Spleen (tissue), 11 donors: ENCODE results near the gene CDC6. TPM values are rescaled to one million over a fixed set of nuclear protein-coding genes. Genes with fewer than 3 reads are reported as not detected.
A peak's percentile ranks its signal among the peaks of the same experiment; 100 is the strongest.

Experiments used
- DNase-seq: peaks from one replicate; pipeline ENCODE4 v3.0.0-alpha.2; 2020
- H3K27ac ChIP-seq, 8 donors: fragments of 200-600 bp; sonication (generic) in 7 of 8; 1 replicate in 4 of 8; 2 replicates in 4 of 8; pipeline versions ENCODE4 v1.5.0 to v1.8.0; 2016 to 2021; ENCODE audit warnings: inconsistent platforms in 4 of 8, mild to moderate bottlenecking in 4 of 8, moderate library complexity in 1 of 8
- H3K27me3 ChIP-seq, 7 donors: fragments of 200-600 bp; sonication (generic) in 6 of 7; replicated peaks in 1 of 7; 1 replicate in 4 of 7; 2 replicates in 3 of 7; pipeline versions ENCODE4 v1.5.0 to v1.8.0; 2016 to 2021; ENCODE audit warnings: inconsistent platforms in 3 of 7, mild to moderate bottlenecking in 1 of 7
- H3K36me3 ChIP-seq, 6 donors: fragments of 200-600 bp; sonication (generic) in 5 of 6; 1 replicate in 4 of 6; 2 replicates in 2 of 6; pipeline versions ENCODE4 v1.5.0 to v1.8.0; 2016 to 2021; ENCODE audit warnings: inconsistent platforms in 2 of 6
- H3K4me1 ChIP-seq, 6 donors: fragments of 200-600 bp; sonication (generic) in 5 of 6; 1 replicate in 3 of 6; 2 replicates in 3 of 6; pipeline versions ENCODE4 v1.5.0 to v1.8.0; 2016 to 2021; ENCODE audit warnings: inconsistent platforms in 3 of 6
- H3K4me3 ChIP-seq, 8 donors: fragments of 200-600 bp; sonication (generic) in 7 of 8; 1 replicate in 4 of 8; 2 replicates in 4 of 8; pipeline versions ENCODE4 v1.5.0 to v1.8.0; 2016 to 2021; ENCODE audit warnings: inconsistent platforms in 4 of 8, mild to moderate bottlenecking in 4 of 8, moderate library complexity in 2 of 8
- H3K9me3 ChIP-seq, 8 donors: fragments of 200-600 bp; sonication (generic) in 7 of 8; 1 replicate in 4 of 8; 2 replicates in 4 of 8; pipeline versions ENCODE4 v1.5.0 to v1.8.0; 2016 to 2021; ENCODE audit warnings: inconsistent platforms in 4 of 8
- CTCF ChIP-seq, 11 experiments: fragments of 200-600 bp in 7 of 11; fragments of 450-650 bp in 4 of 11; sonication (generic) in 4 of 11; IDR thresholded peaks in 8 of 11; conservative IDR thresholded peaks in 3 of 11; 1 replicate in 7 of 11; 2 replicates in 4 of 11; pipeline versions ENCODE4 v1.4.0 to v1.8.0; 2016 to 2021; ENCODE audit warnings: antibody characterized with exemption in 11 of 11, inconsistent platforms in 4 of 11, mild to moderate bottlenecking in 1 of 11
- POLR2A ChIP-seq, 3 donors: fragments of 450-650 bp; IDR thresholded peaks; one replicate each; pipeline ENCODE4 v1.5.1; 2017; ENCODE audit warnings: antibody characterized with exemption in 3 of 3, mild to moderate bottlenecking in 1 of 3
- POLR2AphosphoS5 ChIP-seq, 3 donors: sonication (generic); formaldehyde crosslinking; IDR thresholded peaks; one replicate each; pipeline ENCODE4 v1.5.1; 2017; ENCODE audit warnings: antibody characterized with exemption in 3 of 3
- WGBS, 5 donors: extraction: QIAGEN DNeasy Blood & Tissue Kit in 3 of 5; methylation state at CpG; one replicate each; pipeline versions ENCODE4 v1.1.5 to v1.1.7; 2013 to 2018; 5-methylcytosine and 5-hydroxymethylcytosine counted together
- intact Hi-C: fragments of 100-400 bp; cut with DNase I; formaldehyde crosslinking; loops from one replicate; pipeline ENCODE4 v1.15.0; 2023; ENCODE audit warnings: low total_unique reads
- polyA plus RNA-seq, 3 donors: library from polyadenylated mRNA; stranded (reverse); fragments of 200-250 nt; gene quantifications; one replicate each; pipeline ENCODE4 v1.2.1, GENCODE V29; 2013
- total RNA-seq, 7 donors: library from RNA; depleted of rRNA in 3 of 7; stranded (reverse); fragments of >200 nt in 3 of 7; fragmentation: NEBNext Ultra II Directional in 4 of 7; extraction: Animal tissue kit (Norgen Biotek cat#: 25700) in 4 of 7; gene quantifications; one replicate each; pipeline versions ENCODE4 v1.1.0 to v1.2.1, GENCODE V29; 2016 to 2021
- donor health status: healthy with polysubstance abuse.
- donor health status: DM: no; HTN: no; CAD: no; lungs with moderate emphysema.
- donor health status: DM: no; HTN: no; CAD: no.
- donor health status: Bipolar disorder and iron deficiency.
- donor health status: healthy.
- donor health status: DM: no; HTN: no; CAD: no.
- donor health status: DM: yes; HTN: yes; CAD: no.

The CDC6 gene
- total and polyA plus RNA-seq, 10 donors, result 1.2 to 11.6 (median 5.1) TPM

DNA sequence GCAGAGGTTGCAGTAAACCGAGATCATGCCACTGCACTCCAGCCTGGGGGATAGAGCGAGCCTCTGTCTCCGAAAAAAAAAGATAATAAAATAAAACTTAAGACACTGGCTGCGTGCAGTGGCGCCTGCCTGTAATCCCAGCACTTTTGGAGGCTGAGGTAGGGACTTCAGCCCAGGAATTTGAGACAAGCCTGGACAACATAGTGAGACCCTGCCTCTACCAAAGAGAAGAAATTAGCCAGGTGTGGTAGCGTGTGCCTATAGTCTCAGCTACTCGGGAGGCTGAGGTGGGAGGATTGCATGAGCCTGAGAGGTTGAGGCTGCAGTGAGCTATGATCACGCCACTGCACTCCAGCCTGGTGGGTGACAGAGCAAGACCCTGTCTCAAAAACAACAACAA is 47.9 kb downstream of the CDC6 start:
- peak overlapping the region in 5 of 8 donors; percentile 56 to 97 (median 95) for H3K27ac ChIP-seq

DNA sequence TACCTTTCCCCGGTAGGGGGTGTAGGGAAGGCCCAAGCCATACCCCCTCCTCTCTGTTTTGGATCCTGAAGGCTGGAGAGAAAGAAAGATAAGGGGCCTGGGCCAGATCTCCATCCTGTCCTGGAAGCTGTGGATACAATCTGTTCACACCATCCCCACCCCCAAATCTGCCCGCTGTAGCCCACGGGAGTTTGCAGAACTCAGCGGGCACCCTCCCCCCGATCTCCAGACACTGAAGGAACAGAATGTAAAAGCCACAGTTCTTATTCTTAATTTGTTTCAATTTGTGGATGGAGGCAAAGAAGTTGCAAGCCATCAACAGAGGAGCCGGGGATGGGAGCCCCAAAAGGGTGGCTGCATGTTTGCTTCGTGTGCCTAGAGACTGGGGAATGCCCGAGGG is 49.7 kb downstream of the CDC6 start:
- DNase-seq, result no peak

More for the DNA sequence above, 47.9 kb downstream of the CDC6 start:
- Histone ChIP-seq H3K4me1 (peaks cover 76 to 100% (median 100%) of the 10 kb centered on the region in 6 donors), H3K27me3 (no peaks in the 10 kb centered on the region), H3K36me3 (peaks cover 0 to 66% (median 15%) of the 10 kb centered on the region in 6 donors), H3K9me3 (no peaks in the 10 kb centered on the region), H3K4me3 (no peak overlapping the region)
- intact Hi-C loops, result no loop called here
- 86 to 97% (median 93%) methylated on average over 8 of the region's 8 CpGs for WGBS, 5 donors
- no peak for DNase-seq
- TF ChIP-seq POLR2A (IDR thresholded peaks at IDR 0.05), result no peak
- TF ChIP-seq POLR2AphosphoS5 (IDR thresholded peaks at IDR 0.05), result no peak

GRCh38 chr17:40338058-40338457 is 50.4 kb downstream of the CDC6 start:
- WGBS, 5 donors, result 54 to 70% (median 56%) methylated on average over 5 of the region's 5 CpGs
- intact Hi-C loops, result no loop called here
- Histone ChIP-seq H3K4me1 (peaks cover 59 to 100% (median 91%) of the 10 kb centered on the region in 6 donors), H3K9me3 (no peaks in the 10 kb centered on the region), H3K36me3 (peaks cover 0 to 42% (median 0%) of the 10 kb centered on the region in 6 donors), H3K27me3 (no peaks in the 10 kb centered on the region), H3K27ac (peak overlapping the region in 7 of 8 donors; percentile 36 to 97 (median 95)), H3K4me3 (peak overlapping the region in 1 of 8 donors; percentile 29)
- TF ChIP-seq CTCF (IDR thresholded peaks at IDR 0.05 in 8 of 11, conservative IDR thresholded peaks at IDR 0.05 in 3 of 11) (no peak), POLR2AphosphoS5 (IDR thresholded peaks at IDR 0.05) (peak in 1 of 3 donors; percentile 54)
- DNase-seq, result no peak

More for the DNA sequence above, 49.7 kb downstream of the CDC6 start:
- TF ChIP-seq POLR2AphosphoS5 (IDR thresholded peaks at IDR 0.05), result no peak
- TF ChIP-seq CTCF (IDR thresholded peaks at IDR 0.05 in 8 of 11, conservative IDR thresholded peaks at IDR 0.05 in 3 of 11), result no peak
- Histone ChIP-seq H3K27ac (peak overlapping the region in 7 of 8 donors; percentile 15 to 97 (median 95)), H3K9me3 (no peaks in the 10 kb centered on the region), H3K4me3 (peak overlapping the region in 1 of 8 donors; percentile 29), H3K4me1 (peaks cover 65 to 100% (median 91%) of the 10 kb centered on the region in 6 donors), H3K27me3 (no peaks in the 10 kb centered on the region), H3K36me3 (peaks cover 0 to 49% (median 0%) of the 10 kb centered on the region in 6 donors)
- intact Hi-C loops, result no loop called here
- 67 to 78% (median 68%) methylated on average over 8 of the region's 8 CpGs for WGBS, 5 donors

DNA sequence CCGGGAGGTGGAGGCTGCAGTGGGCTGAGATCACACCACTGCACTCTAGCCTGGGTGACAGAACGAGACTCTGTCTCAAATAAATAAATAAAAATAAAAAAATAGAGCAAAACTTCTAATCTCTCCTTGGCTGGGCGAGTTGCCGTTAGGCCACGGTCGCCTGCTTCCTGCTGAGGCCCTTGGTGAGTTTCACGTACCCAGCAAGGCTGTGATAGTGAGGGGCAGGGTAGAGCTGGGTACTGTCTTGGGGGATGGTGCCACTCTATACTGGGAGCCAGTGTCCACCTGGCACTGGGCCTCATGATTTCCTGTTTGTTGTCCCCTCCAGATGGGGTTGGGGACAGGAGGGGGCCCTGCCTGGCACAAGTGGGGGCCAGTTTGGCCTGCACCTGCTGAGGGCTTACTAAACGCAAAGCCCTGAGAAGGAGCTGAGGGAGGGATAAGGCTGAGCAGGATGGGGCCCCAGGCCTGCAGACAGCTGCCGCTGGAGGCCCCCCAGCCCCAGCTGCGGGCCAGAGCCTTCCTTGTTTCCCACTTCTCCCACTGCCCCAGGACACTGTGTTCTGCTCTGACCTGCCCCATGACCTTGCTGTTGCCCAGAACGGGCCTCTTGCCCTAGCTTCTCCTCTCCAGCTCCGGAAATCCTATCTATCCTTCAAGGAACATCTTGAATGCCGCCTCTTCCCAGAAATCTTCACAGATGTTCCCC is 51.4 kb downstream of the CDC6 start:
- Histone ChIP-seq H3K9me3 (no peaks in the 10 kb centered on the region), H3K27ac (peak overlapping the region; percentile 27 to 97 (median 94)), H3K4me1 (peaks cover 58 to 100% (median 91%) of the 10 kb centered on the region in 6 donors), H3K27me3 (no peaks in the 10 kb centered on the region), H3K36me3 (peaks cover 0 to 34% (median 0%) of the 10 kb centered on the region in 6 donors), H3K4me3 (peak overlapping the region in 2 of 8 donors; percentile 66 to 78)
- intact Hi-C loops, result no loop called here
- no peak for DNase-seq
- TF ChIP-seq POLR2AphosphoS5 (IDR thresholded peaks at IDR 0.05) (peak in 2 of 3 donors; percentile 56 to 78), CTCF (IDR thresholded peaks at IDR 0.05 in 8 of 11, conservative IDR thresholded peaks at IDR 0.05 in 3 of 11) (no peak)
- WGBS, 5 donors, result 35 to 44% (median 42%) methylated on average over 13 of the region's 13 CpGs
